A673 (cell line): ENCODE measurements around the gene SLC6A9.

ENCODE experiments used
- CTCF ChIP-seq: fragments of 300-800, 200-600 bp; sonication (generic); conservative IDR thresholded peaks from 2 replicates; pipeline ENCODE4 v1.5.1; 2017; ENCODE audit warnings: low read depth, mild to moderate bottlenecking, antibody characterized with exemption, low read length, moderate library complexity, mixed read lengths
- EZH2 ChIP-seq: fragments of 200-600 bp; sonication (generic); IDR thresholded peaks from 2 replicates; pipeline ENCODE4 v1.6.1; 2017; ENCODE audit warnings: borderline replicate concordance, low read depth, mild to moderate bottlenecking, mixed read lengths, antibody characterized with exemption, low read length; ENCODE audit not compliant: poor library complexity, severe bottlenecking

- TF ChIP-seq CTCF (no peak), EZH2 (no peak)
Measured at GRCh38 chr1:44015206-44015605, 16.1 kb downstream of the SLC6A9 start.
